Left hindlimb (tissue), 1 donor: ENCODE results near the gene PDCD1.
"Not testable (repeated sequence)": the region's sequence is repeated elsewhere in the genome, so short reads cannot be mapped to it uniquely, and the experiment has no call there.

ENCODE experiments used
- DNase-seq: peaks from one replicate; pipeline ENCODE4 v3.0.0-alpha.2; 2018

Gene PDCD1

GRCh38 chr2:241850544-241851324 lies 8.0 kb downstream of the PDCD1 start:
- no peak for DNase-seq

DNA sequence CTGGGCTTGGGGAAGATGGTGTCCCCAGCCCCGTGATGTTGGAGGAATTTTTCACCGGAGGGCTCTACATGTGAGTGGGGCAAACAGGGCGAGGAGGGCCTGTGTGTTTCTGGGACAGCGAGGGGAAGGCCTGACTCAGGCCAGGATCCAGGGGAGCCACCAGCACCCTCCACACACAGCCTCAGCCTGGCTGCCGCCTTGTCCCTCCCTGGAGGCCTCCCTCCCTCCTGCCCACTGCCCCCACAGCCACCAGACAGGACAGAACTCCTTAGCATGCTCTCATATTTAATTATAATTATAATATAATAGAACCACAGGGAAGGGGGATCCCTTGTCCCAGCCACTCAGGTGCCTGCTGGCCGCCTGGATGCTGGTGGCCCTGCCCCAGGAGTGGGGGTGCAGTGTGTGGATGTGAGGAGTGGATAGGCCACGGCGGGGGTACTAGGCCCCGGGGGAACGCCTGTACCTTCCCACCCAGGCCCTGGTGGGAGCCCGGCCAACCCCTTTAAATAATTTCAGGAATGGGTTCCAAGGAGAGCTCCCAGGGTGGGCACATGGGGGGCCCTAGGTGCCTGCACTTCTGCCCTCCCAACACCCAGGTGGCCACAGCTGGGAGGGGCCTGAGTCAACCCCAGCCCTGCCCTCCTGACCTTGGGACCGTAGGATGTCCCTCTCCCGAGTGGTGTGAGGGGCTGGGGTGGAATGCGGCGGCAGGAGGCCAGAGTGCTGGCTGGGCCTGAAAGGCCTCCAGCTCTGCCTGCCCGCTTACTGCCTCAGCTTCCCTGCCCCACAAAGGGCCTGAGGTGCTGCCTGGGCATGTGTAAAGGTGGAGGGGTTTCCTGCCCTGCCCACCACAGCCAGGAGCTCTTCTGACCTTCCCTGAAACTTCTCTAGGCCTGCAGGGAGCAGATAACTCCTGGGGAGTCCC lies 8.8 kb downstream of the PDCD1 start:
- DNase-seq, result no peak

- no peak for DNase-seq
Observed at GRCh38 chr2:241848761-241849615, 9.7 kb downstream of the PDCD1 start.

DNA sequence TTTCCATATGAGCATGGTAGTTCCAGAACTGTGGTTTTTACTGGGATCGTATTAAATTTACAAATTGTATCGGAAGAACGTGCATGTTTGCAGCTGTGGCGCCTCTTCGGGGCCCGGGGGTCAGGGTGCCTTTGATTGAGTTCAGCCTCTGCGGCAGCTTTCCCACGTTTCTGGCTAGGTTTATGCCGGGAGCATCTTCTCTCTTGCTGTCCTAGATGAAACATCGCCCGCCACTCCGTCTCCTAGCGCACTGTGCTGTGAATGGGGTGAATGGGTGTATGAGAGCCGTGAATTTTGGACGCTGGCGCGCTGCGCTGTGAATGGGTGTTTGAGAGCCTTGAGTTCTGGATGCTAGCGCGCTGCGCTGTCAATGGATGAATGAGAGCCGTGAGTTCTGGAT lies 12.3 kb downstream of the PDCD1 start:
- DNase-seq, result no peak

DNA sequence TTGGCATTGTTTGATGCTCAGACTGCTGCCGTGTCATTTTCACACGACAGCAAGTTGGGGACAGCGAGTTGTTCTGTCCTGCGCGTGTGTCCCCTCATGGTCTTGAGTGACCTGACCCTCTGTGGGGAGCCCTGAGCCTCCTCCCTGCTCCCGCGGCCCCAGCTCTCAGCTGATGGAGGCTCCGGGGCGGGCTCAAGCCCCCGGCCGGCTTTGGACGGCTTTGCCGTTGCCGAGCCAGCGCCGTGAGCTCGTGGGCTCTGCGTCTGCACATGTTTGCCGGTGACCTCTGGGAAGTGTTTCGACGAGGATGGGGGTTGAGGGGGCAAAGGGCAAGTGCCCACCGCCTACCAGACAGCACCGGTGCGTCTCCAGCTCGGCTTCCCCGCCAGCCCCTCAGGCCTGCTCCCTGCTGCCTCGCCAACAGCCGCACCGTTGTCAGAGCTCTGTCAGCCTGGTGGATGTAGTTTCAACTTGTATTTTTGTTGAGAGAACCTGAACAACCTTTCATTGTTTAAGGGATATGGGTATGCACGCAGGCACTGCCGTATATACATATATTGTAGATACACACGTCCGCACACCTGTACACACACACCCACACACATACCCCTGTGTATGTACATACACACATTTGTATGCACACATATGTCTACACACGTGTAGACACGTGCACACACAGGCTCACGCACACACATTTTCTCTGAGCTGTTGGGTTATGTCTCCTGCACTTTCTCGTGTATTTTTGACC lies 13.7 kb downstream of the PDCD1 start:
- DNase-seq, result no peak

DNA sequence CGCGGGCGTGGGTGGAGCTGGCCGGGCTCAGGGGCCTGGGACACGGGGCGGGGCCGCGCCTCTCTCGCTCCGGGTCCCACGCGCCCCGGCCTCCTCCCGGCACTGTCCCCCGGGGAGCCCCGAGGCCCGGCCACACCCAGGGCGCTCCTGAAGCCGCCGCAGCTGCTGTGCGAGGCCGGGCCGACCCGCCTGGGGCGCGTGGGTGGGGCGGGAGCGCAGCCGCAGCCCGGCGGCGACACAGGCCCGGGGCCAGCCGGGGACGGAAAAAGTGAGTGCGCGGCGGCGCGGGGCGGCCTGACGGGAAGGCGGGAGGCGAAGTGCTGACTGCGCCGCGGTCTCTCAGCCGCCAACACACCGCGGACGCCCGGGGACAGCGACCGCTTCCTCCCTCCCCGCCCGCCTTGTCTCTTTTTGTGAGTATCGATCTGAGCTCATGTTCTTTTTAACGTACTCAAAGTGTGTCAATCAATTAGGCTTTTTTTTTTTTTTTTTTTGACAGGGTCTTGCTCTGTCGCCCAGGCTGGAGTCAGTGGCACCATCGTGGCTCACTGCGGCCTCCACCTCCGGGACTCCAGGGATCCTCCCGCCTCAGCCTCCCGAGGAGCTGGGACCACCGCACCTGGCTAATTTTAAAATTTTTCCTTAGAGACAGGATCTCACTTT lies 14.5 kb downstream of the PDCD1 start:
- peak; percentile 86 for DNase-seq

DNA sequence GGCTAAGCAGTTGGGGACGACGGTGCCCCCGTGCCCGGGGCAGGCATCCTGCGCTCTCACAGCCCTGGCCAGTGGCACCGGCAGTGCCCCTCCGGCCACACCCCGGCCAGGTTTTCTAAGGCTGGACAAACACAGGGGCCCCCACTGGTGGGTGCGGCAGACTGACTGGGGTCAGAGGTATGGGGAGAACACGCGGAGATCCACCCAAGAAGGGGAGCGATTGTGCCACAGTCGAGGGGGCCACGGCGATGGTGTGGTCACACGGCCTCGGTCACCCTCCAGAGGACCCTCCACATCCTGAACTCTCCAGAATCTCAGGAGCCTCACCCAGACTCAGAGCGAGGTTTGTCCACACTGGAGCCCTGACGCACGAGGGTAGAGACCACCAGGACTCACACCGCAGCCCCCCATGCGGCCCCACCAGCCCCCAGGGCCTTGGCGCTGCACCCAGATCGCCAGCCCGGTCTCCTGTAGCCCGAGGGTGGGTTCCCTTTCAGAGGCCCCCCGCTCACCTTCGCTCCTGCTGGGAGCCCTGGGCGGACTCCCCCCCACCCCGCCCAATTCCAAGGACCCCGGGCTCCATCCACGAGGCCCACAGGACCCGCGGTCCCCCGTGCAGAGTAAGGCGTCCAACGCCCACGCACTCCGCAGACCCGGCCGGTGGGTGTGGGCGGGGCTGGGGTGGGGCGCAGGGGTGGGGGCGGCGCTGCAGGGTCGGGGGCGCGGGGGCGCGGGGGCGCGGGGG lies 15.2 kb downstream of the PDCD1 start:
- no peak for DNase-seq

- DNase-seq, result no peak
Observed at GRCh38 chr2:241842620-241843211, 16.0 kb downstream of the PDCD1 start.

GRCh38 chr2:241842067-241842415 lies 16.7 kb downstream of the PDCD1 start:
- no peak for DNase-seq

DNA sequence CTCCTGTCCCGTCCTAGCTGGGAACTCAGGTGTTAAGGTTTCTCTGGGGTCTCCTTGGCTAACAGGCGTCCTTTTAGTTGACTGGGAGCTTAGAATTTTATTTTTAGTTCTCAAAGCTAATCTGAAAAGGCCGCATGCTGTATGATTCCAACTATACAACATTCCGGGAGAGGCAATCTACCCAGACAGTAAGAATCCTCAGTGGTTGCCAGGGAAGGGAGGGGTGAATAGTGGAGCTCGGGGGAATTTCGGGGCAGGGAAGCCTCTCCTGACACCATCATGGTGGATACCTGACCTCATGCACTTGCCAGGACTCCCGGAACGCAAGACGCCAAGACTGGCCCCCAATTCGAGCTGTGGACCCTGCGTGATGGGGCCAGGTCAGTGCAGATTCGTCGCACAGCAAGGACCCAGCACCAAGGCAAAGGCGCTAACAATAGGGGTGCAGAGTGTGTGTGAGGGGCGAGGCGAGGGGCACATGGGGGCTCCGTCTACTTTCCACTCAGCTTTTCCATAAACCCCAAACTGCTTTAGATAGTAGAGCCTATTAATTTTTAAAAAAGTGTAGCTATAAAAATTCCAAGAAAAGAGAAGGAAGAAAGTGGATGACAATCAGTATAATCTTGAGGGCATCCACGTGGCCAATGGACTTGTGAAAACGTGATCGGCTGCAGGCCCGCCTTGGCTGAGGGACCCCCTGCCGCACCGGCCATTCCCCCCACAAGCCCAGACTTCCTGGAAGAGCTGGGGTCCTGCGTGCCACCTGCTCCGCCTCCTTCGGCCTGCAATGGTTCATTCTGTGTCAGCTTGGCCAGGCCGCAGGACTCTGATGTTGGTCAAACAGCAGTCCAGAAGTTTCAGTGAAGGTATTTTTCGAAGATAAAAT lies 17.3 kb downstream of the PDCD1 start:
- DNase-seq, result no peak

- DNase-seq, result no peak
Observed at GRCh38 chr2:241837197-241837965, 21.3 kb downstream of the PDCD1 start.

- DNase-seq, result no peak
Observed at GRCh38 chr2:241836292-241836691, 22.4 kb downstream of the PDCD1 start.

DNA sequence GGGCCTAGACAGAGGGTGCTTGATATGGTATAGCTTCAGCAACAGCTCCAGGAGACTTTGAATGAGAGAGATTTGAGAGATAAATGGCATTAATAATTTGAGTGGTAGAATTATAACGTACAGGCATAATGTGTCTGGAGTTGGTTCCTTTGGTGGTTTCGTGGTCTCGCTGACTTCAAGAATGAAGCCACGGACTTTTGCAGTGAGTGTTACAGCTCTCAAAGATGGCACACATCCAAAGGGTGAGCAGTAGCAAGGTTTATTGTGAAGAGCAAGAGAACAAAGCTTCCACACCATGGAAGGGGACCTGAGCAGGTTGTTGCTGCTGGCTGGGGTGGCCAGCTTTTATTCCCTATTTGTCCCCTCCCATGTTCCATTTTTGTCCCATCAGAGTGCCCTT lies 23.1 kb downstream of the PDCD1 start:
- no peak for DNase-seq

- no peak for DNase-seq
Observed at GRCh38 chr2:241834527-241835210, 24.0 kb downstream of the PDCD1 start.

GRCh38 chr2:241833756-241834526 lies 24.8 kb downstream of the PDCD1 start:
- DNase-seq, result not testable (repeated sequence)

- no peak for DNase-seq
Observed at GRCh38 chr2:241833101-241833663, 25.5 kb downstream of the PDCD1 start.

GRCh38 chr2:241827394-241827793 lies 31.3 kb downstream of the PDCD1 start:
- no peak for DNase-seq
